Measurements from ENCODE around the gene RAB39A.
"Not testable (repeated sequence)": the region's sequence is repeated elsewhere in the genome, so short reads cannot be mapped to it uniquely, and the experiment has no call there.

RAB39A gene

DNA sequence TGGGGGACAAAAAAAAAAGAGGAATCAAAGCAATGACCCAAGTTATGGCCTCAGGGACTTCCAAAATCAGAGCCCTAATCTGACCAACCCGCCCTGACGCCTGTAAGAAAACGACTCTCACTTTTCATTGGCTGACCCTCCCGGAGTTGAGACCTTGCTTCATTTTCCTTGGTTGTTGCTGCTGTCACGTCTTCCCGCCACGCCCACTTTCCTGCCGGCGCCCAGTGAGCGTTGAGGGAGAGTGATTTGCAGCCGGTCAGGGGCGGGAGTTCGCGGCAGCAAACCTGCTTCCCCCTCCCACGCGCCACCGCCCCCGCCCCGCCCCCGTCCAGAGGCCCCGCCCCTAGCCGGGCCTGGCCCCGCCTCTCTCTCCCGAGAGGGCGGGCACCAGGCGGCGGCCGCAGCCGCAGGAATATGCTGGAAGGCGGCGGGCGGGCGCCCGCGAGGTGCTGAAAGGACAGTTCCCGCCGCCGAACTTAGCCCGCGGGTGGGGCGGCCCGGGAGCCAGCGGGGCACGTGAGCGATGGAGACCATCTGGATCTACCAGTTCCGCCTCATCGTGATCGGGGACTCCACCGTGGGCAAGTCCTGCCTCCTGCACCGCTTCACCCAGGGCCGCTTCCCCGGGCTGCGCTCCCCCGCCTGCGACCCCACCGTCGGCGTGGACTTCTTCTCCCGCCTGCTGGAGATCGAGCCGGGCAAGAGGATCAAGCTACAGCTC lies at the start of gene RAB39A:
Gene RAB39A, plus strand, starts transcription at position 403 of the 721 bp plus-strand sequence. Its CDS starts 121 bp downstream, at position 524.
- DNase-seq: peak in 5 of 6 experiments; percentile 10 to 40 (median 27)

- DNase-seq: not testable (repeated sequence)
These were observed 46.8 kb upstream of the RAB39A start for GRCh38 chr11:107881471-107881870.

- DNase-seq: no peak
These were observed 46.0 kb upstream of the RAB39A start for GRCh38 chr11:107882095-107882820.

DNA sequence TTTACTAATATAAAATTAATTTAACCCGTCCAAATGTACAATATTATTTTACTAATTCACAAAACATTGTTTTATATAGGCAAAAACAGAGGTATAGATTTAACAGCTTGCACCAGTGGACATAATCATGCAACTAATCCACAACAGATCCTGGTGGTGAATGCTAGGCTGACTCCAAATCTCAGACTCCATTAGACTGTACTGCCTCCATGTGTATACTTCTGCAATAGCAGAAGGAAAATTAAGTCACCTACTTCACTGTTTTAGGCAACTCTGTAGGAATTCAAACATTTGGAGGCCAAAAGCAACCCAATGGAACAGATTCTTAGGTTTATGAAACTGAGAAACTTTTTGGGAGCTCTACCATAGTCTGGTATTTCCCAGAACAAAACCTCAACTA lies 30.0 kb upstream of the RAB39A start:
- peak in 1 of 6 experiments; percentile 1 for DNase-seq

DNA sequence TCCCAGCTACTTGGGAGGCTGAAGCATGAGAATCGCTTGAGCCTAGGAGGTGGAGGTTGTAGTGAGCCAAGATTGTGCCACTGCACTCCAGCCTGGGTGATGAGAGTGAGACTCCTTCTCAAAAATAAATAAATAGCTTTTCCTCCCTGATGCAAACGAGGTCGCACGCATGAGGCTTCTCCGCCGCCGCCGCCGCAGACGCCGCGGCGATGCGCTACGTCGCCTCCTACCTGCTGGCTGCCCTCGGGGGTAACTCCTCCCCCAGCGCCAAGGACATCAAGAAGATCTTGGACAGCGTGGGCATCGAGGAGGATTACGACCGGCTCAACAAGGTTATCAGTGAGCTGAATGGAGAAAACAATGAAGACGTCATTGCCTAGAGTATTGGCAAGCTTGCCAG lies 20.0 kb upstream of the RAB39A start:
- no peak for DNase-seq

- not testable (repeated sequence) for DNase-seq
These were observed 15.8 kb upstream of the RAB39A start for GRCh38 chr11:107912415-107912814.

DNA sequence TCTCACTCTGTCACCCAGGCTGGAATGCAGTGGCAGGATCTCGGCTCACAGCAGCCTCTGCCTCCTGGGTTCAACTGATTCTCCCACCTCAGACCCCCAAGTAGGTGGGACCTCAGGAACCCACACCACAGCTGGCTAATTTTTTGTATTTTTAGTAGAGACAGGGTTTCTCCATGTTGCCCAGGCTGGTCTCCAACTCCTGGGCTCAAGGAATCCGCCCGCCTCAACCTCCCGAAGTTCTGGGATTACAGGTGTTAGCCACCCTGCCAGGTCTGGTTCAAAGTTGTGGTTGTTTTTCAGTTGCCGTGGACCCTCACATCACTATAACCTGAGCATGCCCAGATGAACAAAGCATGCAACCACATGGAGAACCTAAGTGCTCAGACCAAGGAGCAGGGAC lies 13.0 kb upstream of the RAB39A start:
- DNase-seq: no peak

DNA sequence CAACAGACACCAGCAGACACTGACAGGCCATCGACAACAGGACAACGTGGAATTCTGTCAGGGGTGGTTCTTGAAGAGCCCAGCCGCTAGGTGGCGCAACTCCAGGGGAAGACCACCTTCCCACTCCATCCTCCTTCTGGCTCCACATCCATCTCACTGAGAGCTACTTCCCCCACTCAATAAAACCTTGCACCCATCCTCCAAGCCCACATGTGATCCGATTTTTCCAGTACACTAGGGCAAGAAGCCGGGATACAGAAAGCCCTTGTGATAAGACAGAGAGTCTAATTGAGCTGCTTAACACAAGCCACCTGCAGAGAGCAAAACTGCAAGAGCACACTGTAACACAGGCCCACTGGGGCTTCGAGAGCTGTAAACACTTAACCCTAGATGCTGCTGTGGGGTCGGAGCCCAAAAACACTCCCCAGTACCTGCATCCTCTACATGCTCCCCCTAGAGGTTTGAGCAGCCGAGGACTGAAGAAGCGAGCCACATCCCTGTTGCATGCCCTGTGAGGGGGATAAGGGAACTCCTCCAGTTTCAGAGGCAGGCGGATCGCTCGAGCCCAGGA lies 11.5 kb upstream of the RAB39A start:
- DNase-seq: peak in 3 of 6 experiments; percentile 5 to 17 (median 7)

DNA sequence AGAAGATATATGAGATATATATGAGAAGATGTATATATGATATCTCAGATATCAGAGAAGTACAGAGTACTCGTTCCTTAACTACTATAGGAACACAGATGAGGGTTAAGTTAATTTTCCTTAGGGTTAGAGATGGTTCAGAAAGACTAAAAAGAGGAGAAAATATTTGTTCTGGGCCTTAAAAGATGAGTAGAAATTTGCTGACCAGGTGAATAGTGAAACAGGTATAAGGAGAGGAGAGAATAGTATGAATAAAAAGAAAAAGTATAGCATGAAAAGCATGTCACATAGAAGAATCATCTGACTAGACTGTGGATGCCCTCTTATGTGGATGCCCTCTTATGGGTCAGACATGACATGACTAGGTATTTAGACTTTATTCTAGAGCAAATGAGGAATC lies 6.3 kb upstream of the RAB39A start:
- no peak for DNase-seq

GRCh38 chr11:107923519-107923918 lies 4.7 kb upstream of the RAB39A start:
- not testable (repeated sequence) for DNase-seq

GRCh38 chr11:107924306-107924705 lies 3.9 kb upstream of the RAB39A start:
- no peak for DNase-seq

GRCh38 chr11:107927559-107927958 lies 689 bp upstream of the RAB39A start:
- DNase-seq: no peak

- no peak for DNase-seq
These were observed 689 bp downstream of the RAB39A start for GRCh38 chr11:107928767-107929507.

GRCh38 chr11:107929611-107930200 lies 1.5 kb downstream of the RAB39A start:
- DNase-seq: no peak

- DNase-seq: no peak
These were observed 3.0 kb downstream of the RAB39A start for GRCh38 chr11:107931206-107931605.

- DNase-seq: no peak
These were observed 19.7 kb downstream of the RAB39A start for GRCh38 chr11:107947904-107948303.

GRCh38 chr11:107948328-107948727 lies 20.1 kb downstream of the RAB39A start:
- DNase-seq: not testable (repeated sequence)

DNA sequence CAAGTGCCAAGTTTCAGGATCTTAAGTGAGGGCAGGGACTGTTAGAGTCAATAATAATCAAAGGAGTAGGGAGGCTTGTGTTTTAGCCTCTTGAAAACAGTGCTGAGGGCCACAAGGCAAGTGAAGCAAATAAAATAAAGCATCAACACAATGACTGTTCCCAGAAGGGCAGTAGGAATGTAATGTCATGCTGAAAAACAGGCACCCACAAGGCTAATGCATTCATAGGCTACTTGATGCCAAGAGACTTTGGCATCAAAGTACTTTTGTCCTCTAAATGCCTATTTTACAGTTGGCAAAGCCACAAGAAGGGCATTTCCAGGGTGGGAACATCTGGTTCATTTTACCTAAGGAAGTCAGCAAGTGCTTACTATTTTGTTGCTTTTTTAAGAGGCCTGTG lies 22.9 kb downstream of the RAB39A start:
- DNase-seq: no peak

DNA sequence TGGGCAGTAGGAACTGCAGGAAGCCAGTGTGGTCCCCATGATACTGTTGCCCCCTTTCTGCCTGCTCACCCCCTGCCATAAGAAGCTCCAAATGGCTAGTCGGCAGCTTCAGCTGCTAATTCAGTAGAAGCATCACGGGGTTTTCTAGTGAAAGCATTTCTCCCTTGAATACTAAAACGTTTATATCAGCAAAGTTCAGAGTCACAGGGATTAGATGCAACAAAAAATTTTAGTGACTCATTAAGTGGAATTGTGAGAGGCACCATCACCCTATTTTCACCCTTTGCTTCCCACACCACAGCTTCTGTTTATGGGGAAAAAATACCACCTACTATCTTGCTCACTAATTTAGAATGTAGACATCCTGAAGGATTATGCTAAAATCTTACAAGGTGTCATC lies 25.2 kb downstream of the RAB39A start:
- DNase-seq: no peak

GRCh38 chr11:107956543-107956942 lies 28.3 kb downstream of the RAB39A start:
- no peak for DNase-seq

GRCh38 chr11:107957109-107957588 lies 28.9 kb downstream of the RAB39A start:
- no peak for DNase-seq

DNA sequence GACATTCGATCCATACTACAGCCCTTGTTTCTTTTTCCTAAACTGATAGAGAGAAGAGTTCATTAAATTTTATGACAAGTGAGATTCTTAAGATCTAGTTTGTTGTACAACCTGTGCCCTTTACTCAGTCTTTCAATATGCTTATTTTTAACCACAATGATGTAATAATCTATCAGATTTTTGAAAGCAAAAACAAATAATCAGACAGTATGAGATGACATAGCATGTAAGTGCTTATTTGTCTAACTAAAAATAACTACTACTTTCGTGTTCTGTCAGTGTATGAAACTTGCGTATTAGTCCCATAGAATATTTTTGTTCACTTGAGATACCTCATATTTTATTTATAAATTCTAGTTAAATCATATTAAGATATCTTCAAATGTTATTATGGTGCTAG lies 33.2 kb downstream of the RAB39A start:
- DNase-seq: no peak

DNA sequence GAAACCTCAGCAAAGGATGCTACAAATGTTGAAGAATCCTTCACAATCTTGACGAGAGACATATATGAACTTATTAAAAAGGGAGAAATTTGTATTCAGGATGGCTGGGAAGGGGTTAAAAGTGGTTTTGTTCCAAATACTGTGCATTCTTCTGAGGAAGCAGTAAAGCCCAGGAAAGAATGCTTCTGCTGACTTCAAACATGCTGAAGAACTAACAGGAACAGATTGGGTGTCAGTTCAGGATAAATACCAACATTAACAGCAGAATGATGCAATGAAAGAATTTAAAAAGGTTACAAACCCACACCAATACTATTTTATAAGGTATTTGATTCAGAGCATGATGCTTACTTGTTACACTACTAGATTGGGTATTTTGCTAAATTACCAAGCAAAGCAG lies 33.9 kb downstream of the RAB39A start:
- DNase-seq: no peak

All from stimulated activated naive CD4-positive, alpha-beta T cell (primary cell).